Breast epithelium (tissue), 4 donors: Measurements from ENCODE around the gene CBFA2T2. TPM values are rescaled to one million over a fixed set of nuclear protein-coding genes. Genes with fewer than 3 reads are reported as not detected.
A peak's percentile ranks its signal among the peaks of the same experiment; 100 is the strongest.

Experiments used
- DNase-seq, 2 donors: peaks; one replicate each; pipeline ENCODE4 v3.0.0-alpha.2; 2019; ENCODE audit warnings: low spot score in 2 of 2
- H3K27ac ChIP-seq, 2 donors: fragments of 200-600 bp; sonication (generic) in 1 of 2; one replicate each; pipeline ENCODE4 v1.5.1; 2016 to 2019; ENCODE audit warnings: mild to moderate bottlenecking in 1 of 2
- H3K27me3 ChIP-seq, 2 donors: fragments of 200-600 bp; sonication (generic) in 1 of 2; one replicate each; pipeline versions ENCODE4 v1.5.1 to v1.6.0; 2017 to 2019; ENCODE audit warnings: control low read depth in 1 of 2, mild to moderate bottlenecking in 1 of 2
- H3K36me3 ChIP-seq: fragments of 200-600 bp; one replicate; pipeline ENCODE4 v1.5.1; 2019
- H3K4me1 ChIP-seq, 2 donors: fragments of 200-600 bp; sonication (generic); one replicate each; pipeline ENCODE4 v1.5.1; 2016 to 2019; ENCODE audit warnings: control low read depth in 1 of 2
- H3K4me3 ChIP-seq, 3 donors: fragments of 200-600 bp; sonication (generic); 1 replicate in 2 of 3; 2 replicates in 1 of 3; pipeline ENCODE4 v1.5.1; 2016 to 2019; ENCODE audit warnings: mild to moderate bottlenecking in 3 of 3, moderate library complexity in 2 of 3
- H3K9me3 ChIP-seq, 2 donors: fragments of 200-600 bp; sonication (generic) in 1 of 2; one replicate each; pipeline ENCODE4 v1.5.1; 2016 to 2019; ENCODE audit warnings: control low read depth in 1 of 2
- CTCF ChIP-seq, 3 donors: fragments of 450-650 bp; IDR thresholded peaks; one replicate each; pipeline ENCODE4 v1.5.1; 2016 to 2017; ENCODE audit warnings: antibody characterized with exemption in 3 of 3, mild to moderate bottlenecking in 3 of 3, moderate library complexity in 3 of 3
- POLR2A ChIP-seq: fragments of 450-650 bp; IDR thresholded peaks from one replicate; pipeline ENCODE4 v1.6.1; 2016; ENCODE audit warnings: antibody characterized with exemption, mild to moderate bottlenecking, moderate library complexity
- POLR2AphosphoS5 ChIP-seq, 3 donors: sonication (generic); formaldehyde crosslinking; IDR thresholded peaks; one replicate each; pipeline ENCODE4 v1.6.1; 2017; ENCODE audit warnings: antibody characterized with exemption in 3 of 3
- intact Hi-C: fragments of 100-400 bp; cut with DNase I; formaldehyde crosslinking; loops from one replicate; pipeline ENCODE4 v1.15.1; 2023; ENCODE audit warnings: low total_unique reads
- total RNA-seq, 3 donors: library from RNA; depleted of rRNA; stranded (reverse); fragments of >200 nt; gene quantifications; one replicate each; pipeline ENCODE4 v1.1.0, GENCODE V29; 2016

The CBFA2T2 gene
- total RNA-seq, 3 donors from 2014 or later = 10.9 to 20.9 (median 17.0) TPM

DNA sequence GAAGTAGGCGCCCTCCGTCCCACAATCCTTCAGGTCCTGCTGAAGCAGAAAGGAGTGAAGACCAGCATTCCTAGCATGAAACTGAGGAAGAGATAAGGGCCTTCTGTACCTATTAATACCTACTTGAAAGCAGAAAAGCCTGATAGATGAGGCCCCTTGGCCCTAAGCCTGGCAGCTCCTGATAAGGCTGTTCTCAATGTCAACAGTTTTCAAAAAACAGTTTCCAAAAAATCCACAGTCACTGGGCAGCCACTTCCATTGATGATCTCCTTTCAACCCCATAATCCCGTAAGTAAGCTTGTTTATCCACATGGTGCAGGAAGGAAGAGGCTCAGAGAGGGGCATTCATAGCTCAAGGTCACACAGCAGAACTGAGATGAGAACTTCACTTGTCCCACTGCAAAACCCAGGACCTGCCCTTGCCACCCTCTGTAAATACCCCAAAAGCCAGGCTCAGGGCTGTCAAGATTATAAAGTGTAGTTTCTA is 199.1 kb downstream of the CBFA2T2 start:
- H3K36me3 ChIP-seq = no peaks in the 10 kb centered on the region
- H3K27ac ChIP-seq = no peak overlapping the region
- intact Hi-C loops = no loop called here
- H3K4me3 ChIP-seq = no peak overlapping the region
- peaks cover 6 to 8% of the 10 kb centered on the region in 2 donors for H3K4me1 ChIP-seq
- no peak for DNase-seq
- no peaks in the 10 kb centered on the region for H3K27me3 ChIP-seq
- TF ChIP-seq CTCF (IDR thresholded peaks at IDR 0.05) = no peak
- no peak for TF ChIP-seq POLR2AphosphoS5 (IDR thresholded peaks at IDR 0.05)
- TF ChIP-seq POLR2A = no peak
- no peaks in the 10 kb centered on the region for H3K9me3 ChIP-seq

GRCh38 chr20:33689493-33689892 is 199.6 kb downstream of the CBFA2T2 start:
- intact Hi-C loops = no loop called here
- no peak overlapping the region for H3K4me3 ChIP-seq
- no peaks in the 10 kb centered on the region for H3K9me3 ChIP-seq
- DNase-seq = no peak
- TF ChIP-seq CTCF (IDR thresholded peaks at IDR 0.05) = no peak
- no peak for TF ChIP-seq POLR2A
- no peak for TF ChIP-seq POLR2AphosphoS5 (IDR thresholded peaks at IDR 0.05)
- H3K27ac ChIP-seq = no peak overlapping the region
- H3K36me3 ChIP-seq = no peaks in the 10 kb centered on the region
- no peaks in the 10 kb centered on the region for H3K27me3 ChIP-seq
- peaks cover 6 to 8% of the 10 kb centered on the region in 2 donors for H3K4me1 ChIP-seq

DNA sequence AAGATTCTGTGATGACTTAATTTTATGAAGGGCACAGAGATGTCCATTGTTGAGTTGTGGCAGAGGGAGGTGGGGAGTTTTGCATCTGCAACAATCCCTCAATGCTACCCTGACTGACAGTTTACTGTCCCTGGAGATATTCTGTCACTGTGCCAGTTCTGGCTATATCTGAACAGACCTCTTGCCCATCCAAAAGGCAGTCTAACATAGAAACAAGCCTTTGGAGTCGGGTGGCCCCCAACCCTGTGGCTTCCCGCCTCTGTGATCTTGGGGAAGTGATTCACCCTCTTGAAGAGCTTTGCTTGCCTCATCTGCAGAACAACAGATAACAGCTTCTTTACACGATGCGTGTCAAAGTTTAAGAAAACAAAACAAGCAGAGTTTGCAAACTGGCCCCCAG is 200.1 kb downstream of the CBFA2T2 start:
- intact Hi-C loops = no loop called here
- DNase-seq = no peak
- Histone ChIP-seq H3K27ac (no peak overlapping the region), H3K4me1 (peaks cover 6 to 8% of the 10 kb centered on the region in 2 donors), H3K9me3 (no peaks in the 10 kb centered on the region), H3K4me3 (no peak overlapping the region), H3K36me3 (no peaks in the 10 kb centered on the region), H3K27me3 (no peaks in the 10 kb centered on the region)
- TF ChIP-seq POLR2AphosphoS5 (IDR thresholded peaks at IDR 0.05) (no peak), POLR2A (no peak), CTCF (IDR thresholded peaks at IDR 0.05) (no peak)

DNA sequence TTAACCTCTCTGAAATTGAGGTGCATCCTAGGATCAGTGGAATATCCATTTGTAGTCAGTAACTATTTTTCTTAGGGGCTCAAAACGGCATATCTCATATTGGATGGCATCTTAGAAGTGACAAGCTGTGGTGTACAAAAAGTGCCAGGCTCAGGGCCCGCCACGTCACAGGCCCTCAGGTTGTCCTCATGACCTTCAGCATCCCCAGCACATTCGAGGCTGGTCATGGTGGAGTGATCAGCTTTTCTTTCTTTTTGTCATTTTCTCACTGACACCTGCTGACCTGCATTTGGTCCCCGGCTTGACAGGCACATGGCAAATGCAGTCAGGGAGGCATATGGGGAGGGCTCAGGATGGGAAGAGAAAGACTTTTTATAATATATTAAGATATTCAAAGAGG is 203.4 kb downstream of the CBFA2T2 start:
- no peak overlapping the region for H3K4me3 ChIP-seq
- H3K27ac ChIP-seq = no peak overlapping the region
- H3K4me1 ChIP-seq = no peaks in the 10 kb centered on the region
- H3K27me3 ChIP-seq = no peaks in the 10 kb centered on the region
- DNase-seq = no peak
- no peaks in the 10 kb centered on the region for H3K36me3 ChIP-seq
- no peak for TF ChIP-seq CTCF (IDR thresholded peaks at IDR 0.05)
- TF ChIP-seq POLR2AphosphoS5 (IDR thresholded peaks at IDR 0.05) = no peak
- no peak for TF ChIP-seq POLR2A
- intact Hi-C loops = no loop called here
- H3K9me3 ChIP-seq = no peaks in the 10 kb centered on the region

DNA sequence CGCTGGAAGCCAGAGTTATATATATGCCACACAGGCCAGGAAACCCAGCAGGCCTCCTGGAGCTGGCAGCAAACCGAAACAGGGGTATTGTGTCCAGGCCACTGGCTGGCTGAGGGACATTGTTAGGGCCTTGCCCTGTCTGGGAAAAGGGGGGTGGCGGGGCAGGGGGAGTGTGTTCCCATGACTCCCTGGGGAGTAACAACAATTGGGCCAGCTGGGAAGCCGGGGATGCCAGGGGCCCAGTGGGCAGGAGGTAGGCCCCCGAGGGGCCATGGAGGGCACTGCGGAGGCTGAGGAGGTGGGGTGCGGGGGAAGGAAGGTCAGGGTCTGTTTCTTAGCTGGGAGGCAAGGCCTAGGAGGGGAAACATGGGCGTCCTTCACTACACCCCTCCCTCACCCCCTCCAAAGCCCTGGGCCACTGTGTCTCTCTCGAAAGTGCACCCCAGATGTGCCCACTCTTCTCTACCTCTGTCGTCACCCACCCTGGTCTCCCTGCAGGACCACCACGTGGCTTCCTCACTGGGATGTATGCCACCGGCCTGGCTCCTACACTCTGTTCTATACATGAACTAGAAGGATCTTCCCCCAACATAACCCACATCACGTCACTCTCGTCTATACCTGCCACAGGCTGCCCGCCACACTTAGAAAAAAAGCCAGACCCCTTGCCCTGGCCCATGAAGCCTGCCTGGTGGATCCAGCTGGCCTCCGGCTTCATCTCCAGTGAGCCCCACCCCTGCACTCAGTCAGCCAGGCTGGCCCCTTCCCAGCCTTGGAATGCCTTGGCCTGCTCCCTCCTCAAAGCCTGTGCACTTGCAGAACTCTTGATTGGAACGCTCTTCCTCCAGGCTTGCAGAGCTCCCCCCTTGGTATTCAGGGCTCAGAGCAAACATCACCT is 204.1 kb downstream of the CBFA2T2 start:
- no peak for TF ChIP-seq POLR2A
- no peak for TF ChIP-seq POLR2AphosphoS5 (IDR thresholded peaks at IDR 0.05)
- TF ChIP-seq CTCF (IDR thresholded peaks at IDR 0.05) = no peak
- no peak overlapping the region for H3K4me3 ChIP-seq
- intact Hi-C loops = no loop called here
- H3K4me1 ChIP-seq = no peaks in the 10 kb centered on the region
- H3K27ac ChIP-seq = peak overlapping the region in 1 of 2 donors; percentile 78
- H3K36me3 ChIP-seq = no peaks in the 10 kb centered on the region
- no peaks in the 10 kb centered on the region for H3K9me3 ChIP-seq
- no peaks in the 10 kb centered on the region for H3K27me3 ChIP-seq
- DNase-seq = no peak
